Thyroid gland (tissue), 4 donors: ENCODE results near the gene S100A12. TPM values are rescaled to one million over a fixed set of nuclear protein-coding genes. Genes with fewer than 3 reads are reported as not detected.

Experiments used
- DNase-seq, 2 donors: peaks; one replicate each; pipeline ENCODE4 v3.0.0-alpha.2; 2019
- H3K27ac ChIP-seq, 3 donors: fragments of 200-600 bp; sonication (generic); 1 replicate in 2 of 3; 2 replicates in 1 of 3; pipeline ENCODE4 v1.5.1; 2016 to 2019; ENCODE audit warnings: mild to moderate bottlenecking in 1 of 3, moderate library complexity in 1 of 3
- H3K27me3 ChIP-seq: fragments of 200-600 bp; sonication (generic); one replicate; pipeline ENCODE4 v1.5.1; 2019
- H3K36me3 ChIP-seq, 2 donors: fragments of 200-600 bp; sonication (generic); one replicate each; pipeline ENCODE4 v1.5.1; 2016 to 2019
- H3K4me1 ChIP-seq, 2 donors: fragments of 200-600 bp; sonication (generic); one replicate each; pipeline ENCODE4 v1.5.1; 2017 to 2019
- H3K4me3 ChIP-seq, 3 donors: fragments of 200-600 bp; sonication (generic); replicated peaks in 1 of 3; 1 replicate in 2 of 3; 2 replicates in 1 of 3; pipeline ENCODE4 v1.5.1; 2016; ENCODE audit warnings: mild to moderate bottlenecking in 1 of 3
- H3K9me3 ChIP-seq: fragments of 200-600 bp; sonication (generic); one replicate; pipeline ENCODE4 v1.5.1; 2017
- POLR2A ChIP-seq, 2 donors: fragments of 450-650 bp; IDR thresholded peaks; one replicate each; pipeline ENCODE4 v1.6.1; 2017; ENCODE audit warnings: antibody characterized with exemption in 2 of 2, mild to moderate bottlenecking in 2 of 2, moderate library complexity in 1 of 2
- WGBS, 2 donors: methylation state at CpG; one replicate each; pipeline ENCODE4 v1.1.5; 2017; 5-methylcytosine and 5-hydroxymethylcytosine counted together
- intact Hi-C: fragments of 100-400 bp; cut with DNase I; formaldehyde crosslinking; loops from one replicate; pipeline ENCODE4 v1.15.1; 2023
- total RNA-seq, 4 donors: library from RNA; depleted of rRNA; stranded (reverse); fragments of >200 nt; gene quantifications; one replicate each; pipeline ENCODE4 v1.2.3, GENCODE V29; 2016
- TF ChIP-seq, protein P1 (sequence below), 6 experiments: fragments of 200-600 bp in 3 of 6; fragments of 450-650 bp in 3 of 6; sonication (generic) in 3 of 6; IDR thresholded peaks; one replicate each; pipeline ENCODE4 v1.5.1; 2016 to 2019; ENCODE audit warnings: antibody characterized with exemption in 6 of 6, mild to moderate bottlenecking in 2 of 6, inconsistent platforms in 1 of 6, moderate library complexity in 1 of 6

The S100A12 gene
- total RNA-seq, 4 donors from 2014 or later = not detected

GRCh38 chr1:153390938-153391710, 15.7 kb upstream of the S100A12 start, which contains the start of gene S100A8:
Gene S100A8, minus strand, starts transcription at chr1:153391073. Its CDS starts 538 bp downstream, at chr1:153390535.
- WGBS, 2 donors = 68 to 77% methylated on average over 7 of the region's 7 CpGs
- Histone ChIP-seq H3K27me3 (no peaks in the 10 kb centered on the region), H3K4me3 (no peak within 1 kb of the TSS), H3K27ac (no peak within 1 kb of the TSS), H3K36me3 (no peaks in the 10 kb centered on the region), H3K4me1 (no peaks in the 10 kb centered on the region), H3K9me3 (no peaks in the 10 kb centered on the region)
- intact Hi-C loops = no loop called here
- TF ChIP-seq, protein P1, sequence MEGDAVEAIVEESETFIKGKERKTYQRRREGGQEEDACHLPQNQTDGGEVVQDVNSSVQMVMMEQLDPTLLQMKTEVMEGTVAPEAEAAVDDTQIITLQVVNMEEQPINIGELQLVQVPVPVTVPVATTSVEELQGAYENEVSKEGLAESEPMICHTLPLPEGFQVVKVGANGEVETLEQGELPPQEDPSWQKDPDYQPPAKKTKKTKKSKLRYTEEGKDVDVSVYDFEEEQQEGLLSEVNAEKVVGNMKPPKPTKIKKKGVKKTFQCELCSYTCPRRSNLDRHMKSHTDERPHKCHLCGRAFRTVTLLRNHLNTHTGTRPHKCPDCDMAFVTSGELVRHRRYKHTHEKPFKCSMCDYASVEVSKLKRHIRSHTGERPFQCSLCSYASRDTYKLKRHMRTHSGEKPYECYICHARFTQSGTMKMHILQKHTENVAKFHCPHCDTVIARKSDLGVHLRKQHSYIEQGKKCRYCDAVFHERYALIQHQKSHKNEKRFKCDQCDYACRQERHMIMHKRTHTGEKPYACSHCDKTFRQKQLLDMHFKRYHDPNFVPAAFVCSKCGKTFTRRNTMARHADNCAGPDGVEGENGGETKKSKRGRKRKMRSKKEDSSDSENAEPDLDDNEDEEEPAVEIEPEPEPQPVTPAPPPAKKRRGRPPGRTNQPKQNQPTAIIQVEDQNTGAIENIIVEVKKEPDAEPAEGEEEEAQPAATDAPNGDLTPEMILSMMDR (IDR thresholded peaks at IDR 0.05) = no peak
- no peak for TF ChIP-seq POLR2A (IDR thresholded peaks at IDR 0.05)
- DNase-seq = peak; percentile 11 to 20

DNA sequence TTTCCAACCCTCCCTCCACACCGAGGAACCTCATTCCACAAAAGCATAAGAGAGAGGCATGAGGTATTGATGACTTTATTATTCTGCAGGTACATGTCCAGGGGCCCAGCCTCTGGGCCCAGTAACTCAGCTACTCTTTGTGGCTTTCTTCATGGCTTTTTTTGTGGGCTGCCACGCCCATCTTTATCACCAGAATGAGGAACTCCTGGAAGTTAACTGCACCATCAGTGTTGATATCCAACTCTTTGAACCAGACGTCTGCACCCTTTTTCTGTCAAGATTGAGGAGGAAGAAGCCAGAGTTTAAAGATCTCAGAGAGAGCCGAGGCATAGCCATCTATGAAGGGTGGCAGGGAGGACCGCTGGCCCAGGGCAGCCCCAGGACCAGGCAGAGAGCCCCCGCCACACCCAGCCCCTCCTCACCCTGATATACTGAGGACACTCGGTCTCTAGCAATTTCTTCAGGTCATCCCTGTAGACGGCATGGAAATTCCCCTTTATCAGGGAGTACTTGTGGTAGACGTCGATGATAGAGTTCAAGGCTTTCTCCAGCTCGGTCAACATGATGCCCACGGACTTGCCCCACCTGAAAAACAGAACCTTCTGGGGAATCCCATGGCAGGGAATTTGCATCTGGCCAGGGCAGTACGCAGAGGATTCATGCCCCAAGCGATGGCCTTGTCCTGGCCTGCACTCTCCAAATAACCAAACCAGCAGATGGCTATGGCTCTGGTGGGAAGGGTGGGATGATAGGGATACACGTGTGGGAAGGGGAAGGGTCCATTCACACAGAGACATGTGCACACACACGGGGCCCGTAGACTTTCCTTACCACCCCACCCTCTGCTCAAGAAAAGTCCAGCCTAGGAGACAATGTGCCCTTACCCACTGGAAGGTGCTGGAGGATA, 14.8 kb upstream of the S100A12 start:
- H3K4me1 ChIP-seq = no peaks in the 10 kb centered on the region
- no peak overlapping the region for H3K27ac ChIP-seq
- no peaks in the 10 kb centered on the region for H3K9me3 ChIP-seq
- TF ChIP-seq, protein P1 (IDR thresholded peaks at IDR 0.05) = no peak
- no peak for TF ChIP-seq POLR2A (IDR thresholded peaks at IDR 0.05)
- H3K4me3 ChIP-seq = no peak overlapping the region
- H3K27me3 ChIP-seq = no peaks in the 10 kb centered on the region
- H3K36me3 ChIP-seq = no peaks in the 10 kb centered on the region
- intact Hi-C loops = no loop called here
- DNase-seq = no peak
- 78 to 82% methylated on average over 16 to 17 of the region's 17 CpGs for WGBS, 2 donors

DNA sequence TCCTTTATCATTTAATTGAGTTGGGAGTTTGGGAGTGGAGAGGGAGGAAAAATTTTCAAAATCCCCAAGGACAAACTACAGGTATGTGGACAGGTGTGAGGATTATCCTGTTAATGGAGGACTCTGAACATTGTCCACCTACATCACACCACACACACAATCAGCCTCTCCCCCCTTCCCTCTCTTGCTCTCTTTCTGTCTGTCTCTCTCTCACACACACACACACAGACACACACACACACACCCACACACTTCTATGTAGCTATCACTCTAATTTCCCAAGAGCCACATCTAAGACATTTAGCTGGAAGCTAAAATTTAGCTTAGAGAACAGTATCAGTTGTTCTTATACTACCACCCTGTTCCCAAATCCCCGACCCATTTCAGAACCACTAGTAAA, 14.0 kb upstream of the S100A12 start:
- intact Hi-C loops = no loop called here
- no peak for TF ChIP-seq POLR2A (IDR thresholded peaks at IDR 0.05)
- TF ChIP-seq, protein P1 (IDR thresholded peaks at IDR 0.05) = no peak
- WGBS, 2 donors = 88 to 89% methylated on average over 1 of the region's 1 CpG
- Histone ChIP-seq H3K4me1 (no peaks in the 10 kb centered on the region), H3K36me3 (no peaks in the 10 kb centered on the region), H3K9me3 (no peaks in the 10 kb centered on the region), H3K27me3 (no peaks in the 10 kb centered on the region), H3K27ac (no peak overlapping the region), H3K4me3 (no peak overlapping the region)
- no peak for DNase-seq

GRCh38 chr1:153387785-153388184, 12.4 kb upstream of the S100A12 start:
- no peak for DNase-seq
- H3K4me3 ChIP-seq = no peak overlapping the region
- 78 to 84% methylated on average over 4 of the region's 4 CpGs for WGBS, 2 donors
- no peaks in the 10 kb centered on the region for H3K4me1 ChIP-seq
- H3K27ac ChIP-seq = no peak overlapping the region
- intact Hi-C loops = no loop called here
- no peaks in the 10 kb centered on the region for H3K36me3 ChIP-seq
- no peaks in the 10 kb centered on the region for H3K9me3 ChIP-seq
- TF ChIP-seq, protein P1 (IDR thresholded peaks at IDR 0.05) = no peak
- TF ChIP-seq POLR2A (IDR thresholded peaks at IDR 0.05) = no peak
- no peaks in the 10 kb centered on the region for H3K27me3 ChIP-seq
